Epidermal melanocyte (primary cell): Measurements from ENCODE around the gene MED27.

Experiments used
- DNase-seq: peaks from one replicate; pipeline ENCODE4 v3.0.0; 2011; ENCODE audit warnings: low spot score; ENCODE audit not compliant: insufficient read length

Gene MED27

DNA sequence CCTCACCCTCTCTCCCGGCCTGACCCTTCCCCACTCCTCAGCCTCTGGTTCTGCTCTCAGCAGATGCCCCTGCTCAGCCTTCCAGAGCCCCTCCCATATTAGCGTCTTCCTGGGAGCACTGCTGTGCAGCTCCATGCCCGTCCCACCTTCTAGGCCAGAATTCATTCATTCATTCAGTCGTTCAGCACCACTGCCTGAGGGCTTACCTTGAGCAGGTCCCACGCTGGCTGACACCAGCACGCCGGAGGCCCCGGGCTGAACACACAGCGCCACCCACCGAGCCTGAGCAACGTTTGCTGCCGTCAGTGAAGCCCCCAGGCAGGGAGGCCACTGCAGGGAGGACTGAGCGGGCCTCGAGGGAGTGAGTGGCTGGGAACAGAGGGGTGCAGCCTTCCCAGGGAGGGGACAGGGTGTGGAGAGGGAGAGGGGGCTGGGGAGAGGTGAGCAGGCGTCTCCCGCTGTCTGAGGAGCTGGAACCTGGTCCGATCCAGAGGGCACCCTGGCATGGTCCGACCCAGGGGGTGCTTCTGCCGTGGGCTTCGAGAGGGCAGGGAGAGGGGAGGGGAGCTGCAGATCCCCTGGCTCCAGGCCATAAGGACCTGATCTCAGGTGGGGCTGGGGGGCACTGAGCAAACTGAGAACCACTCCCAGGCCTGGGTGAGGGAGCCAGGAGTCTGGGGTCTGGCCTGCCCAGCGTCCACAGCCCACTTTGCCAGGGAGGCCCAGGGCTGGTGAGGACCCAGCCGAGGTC is 241.0 kb downstream of the MED27 start:
- DNase-seq: no peak

DNA sequence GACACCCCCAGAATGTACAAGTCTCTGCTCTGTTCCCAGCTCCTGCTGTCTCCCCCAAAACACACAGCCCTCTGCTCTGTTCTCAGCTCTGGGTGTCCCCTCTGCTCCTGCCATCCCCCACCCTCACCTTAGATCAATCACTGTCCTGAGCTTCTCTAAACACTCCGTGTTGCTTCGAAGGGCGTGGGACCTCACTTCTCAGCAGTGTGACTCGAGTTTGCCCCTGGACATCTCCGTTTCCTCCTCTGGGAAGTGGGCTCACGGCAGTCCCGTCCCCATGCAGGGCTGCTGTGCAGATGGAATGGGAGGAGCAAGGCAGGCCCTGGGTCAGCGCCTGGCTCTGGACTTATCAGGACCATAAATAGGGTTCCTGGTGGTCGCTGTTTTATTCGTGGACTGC is 241.8 kb downstream of the MED27 start:
- DNase-seq: no peak

DNA sequence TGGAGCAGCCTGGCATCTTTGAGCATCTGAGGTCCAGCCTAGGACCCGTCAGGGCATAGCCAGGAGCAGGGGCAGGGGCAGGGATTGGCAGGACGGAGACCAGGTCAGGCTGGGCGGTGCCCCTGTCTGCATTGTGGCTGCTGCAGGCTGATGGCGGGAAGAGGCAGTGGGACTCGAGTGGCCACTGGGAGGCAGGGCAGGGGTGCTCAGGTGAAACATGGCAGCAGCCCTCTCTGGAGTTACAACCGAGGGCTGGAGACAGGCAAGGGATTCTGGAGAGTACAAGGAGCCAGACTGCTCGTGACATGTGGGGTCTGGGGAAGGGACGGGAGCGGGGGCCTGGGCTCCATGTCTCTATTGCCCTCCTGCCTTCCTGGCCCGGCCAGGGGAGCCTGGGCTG is 242.4 kb downstream of the MED27 start:
- DNase-seq: no peak

DNA sequence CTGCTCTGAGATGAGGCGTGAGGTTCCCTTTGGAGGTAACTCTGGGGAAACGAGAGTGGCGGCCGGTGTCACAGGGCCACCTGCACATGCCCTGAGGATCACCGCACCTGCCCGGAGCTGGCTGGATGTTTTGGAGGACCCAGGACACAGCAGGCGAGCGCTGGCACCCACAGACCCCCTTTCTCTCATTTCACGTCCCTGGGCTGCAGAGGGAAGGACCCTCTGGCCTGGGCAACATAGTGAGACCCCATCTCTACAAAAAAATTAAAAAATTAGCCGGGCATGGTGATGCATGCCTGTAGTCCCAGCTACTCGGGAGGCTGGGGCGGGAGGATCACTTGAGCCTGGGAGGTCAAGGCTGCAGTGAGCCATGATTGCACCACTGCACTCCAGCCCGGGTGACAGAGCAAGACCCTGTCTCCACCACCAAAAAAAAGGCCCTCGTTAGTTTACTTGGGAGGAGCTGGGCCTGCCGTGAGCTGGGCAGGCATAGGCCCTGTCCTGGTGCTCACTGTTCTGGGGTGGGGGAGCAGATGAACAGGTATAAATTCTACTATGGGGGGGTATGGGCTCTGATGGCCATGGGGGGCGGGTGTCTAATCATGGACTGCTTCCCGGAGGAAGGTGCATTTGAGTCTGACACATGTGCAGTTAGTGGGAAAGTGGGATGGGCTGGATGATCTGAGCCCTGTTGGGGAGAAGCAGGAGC is 242.9 kb downstream of the MED27 start:
- no peak for DNase-seq

DNA sequence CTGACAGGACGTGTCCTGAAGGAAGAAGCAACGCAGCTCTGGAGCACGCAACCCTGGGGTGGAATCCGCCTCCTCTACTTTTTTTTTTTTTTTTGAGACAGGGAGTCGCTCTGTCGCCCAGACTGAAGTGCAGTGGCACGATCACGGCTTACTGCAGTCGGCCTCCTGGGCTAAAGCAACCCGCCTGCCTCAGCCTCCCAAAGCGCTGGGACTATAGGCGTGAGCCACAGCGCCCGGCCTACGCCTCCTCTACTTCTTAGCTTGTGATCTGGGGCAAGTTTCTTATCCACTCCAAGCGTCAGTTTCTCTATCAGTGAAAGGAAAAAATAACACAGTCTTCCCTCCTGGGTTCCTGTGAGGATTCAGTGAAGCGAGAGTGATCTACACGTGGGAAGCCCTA is 243.6 kb downstream of the MED27 start:
- no peak for DNase-seq

DNA sequence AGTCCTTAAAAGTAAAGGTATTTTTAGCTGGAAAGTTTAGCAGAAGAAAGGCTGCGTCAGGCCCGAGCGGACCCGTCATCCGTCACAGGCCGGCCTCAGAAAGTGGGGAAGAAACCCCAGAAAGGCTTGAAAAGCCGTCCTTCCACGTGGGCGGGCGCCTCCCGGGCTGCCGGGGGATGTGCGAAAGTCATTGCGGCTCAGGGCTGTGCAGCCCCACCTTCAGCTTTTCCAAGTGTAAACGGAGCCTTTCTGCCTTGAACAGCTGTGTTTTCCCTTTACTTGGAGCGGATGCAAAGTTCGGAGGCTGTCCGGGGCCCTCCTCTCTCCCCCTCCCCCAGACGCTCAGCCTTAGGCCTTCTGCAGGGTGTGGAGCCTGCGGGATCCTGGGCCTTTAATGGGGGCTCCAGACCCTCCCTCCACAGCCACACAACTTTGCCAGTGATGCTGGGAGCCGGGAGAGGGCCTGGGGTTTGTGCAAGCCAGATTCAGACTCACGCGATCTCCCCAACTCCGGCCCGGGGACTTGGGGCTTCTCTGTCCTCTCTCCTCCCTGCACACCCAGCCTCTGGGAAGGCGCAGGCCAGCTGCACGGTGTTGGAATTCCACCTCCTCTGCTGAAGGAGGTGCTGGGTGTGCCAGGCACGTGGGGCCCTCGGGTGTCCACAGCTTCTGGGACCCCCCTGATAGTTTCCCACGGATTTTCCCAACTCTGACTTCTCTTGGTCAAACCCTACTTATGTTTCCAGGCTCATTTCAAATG is 244.3 kb downstream of the MED27 start:
- DNase-seq: no peak

DNA sequence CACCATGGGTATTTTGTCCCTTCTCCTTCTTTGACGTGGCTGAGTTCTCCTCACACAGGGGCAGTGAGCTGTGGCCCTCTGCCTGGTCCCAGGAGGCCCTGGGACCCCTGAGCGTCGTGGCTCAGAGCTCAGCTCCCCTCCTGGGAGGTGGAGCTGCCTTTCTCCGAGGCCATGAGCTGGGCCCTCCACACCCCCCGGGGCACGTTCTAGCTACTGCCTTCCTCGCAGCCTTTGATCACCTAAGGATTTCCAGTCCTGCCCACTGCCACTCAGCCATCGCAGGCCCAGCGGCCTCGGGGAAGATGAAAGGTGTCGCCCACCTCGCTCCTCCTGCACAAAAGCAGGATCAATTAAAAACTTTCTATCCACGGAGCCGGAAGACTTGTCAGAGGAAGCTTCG is 244.9 kb downstream of the MED27 start:
- DNase-seq: no peak

- DNase-seq: no peak
Measured at GRCh38 chr9:131833906-131834305, 245.8 kb downstream of the MED27 start.

DNA sequence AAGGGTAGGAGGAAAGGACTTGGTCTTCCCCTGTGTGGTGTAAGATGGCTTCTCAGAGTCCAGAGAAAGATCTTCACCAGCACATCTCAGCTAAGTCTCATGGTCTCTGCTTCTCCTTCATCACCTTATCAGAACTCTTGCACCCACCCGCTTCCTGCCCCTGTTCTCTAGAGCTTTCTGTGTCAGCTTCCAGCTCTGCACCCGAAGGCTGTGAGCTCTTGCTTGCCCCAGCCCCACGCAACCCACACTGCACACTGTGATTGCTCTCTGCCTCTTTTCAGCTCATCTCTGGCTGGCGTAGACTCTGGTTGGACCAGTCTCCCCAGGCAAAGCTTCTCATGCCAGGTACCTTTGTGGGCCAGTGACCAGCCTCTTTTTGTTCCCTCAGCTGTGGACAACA is 246.6 kb downstream of the MED27 start:
- DNase-seq: no peak

DNA sequence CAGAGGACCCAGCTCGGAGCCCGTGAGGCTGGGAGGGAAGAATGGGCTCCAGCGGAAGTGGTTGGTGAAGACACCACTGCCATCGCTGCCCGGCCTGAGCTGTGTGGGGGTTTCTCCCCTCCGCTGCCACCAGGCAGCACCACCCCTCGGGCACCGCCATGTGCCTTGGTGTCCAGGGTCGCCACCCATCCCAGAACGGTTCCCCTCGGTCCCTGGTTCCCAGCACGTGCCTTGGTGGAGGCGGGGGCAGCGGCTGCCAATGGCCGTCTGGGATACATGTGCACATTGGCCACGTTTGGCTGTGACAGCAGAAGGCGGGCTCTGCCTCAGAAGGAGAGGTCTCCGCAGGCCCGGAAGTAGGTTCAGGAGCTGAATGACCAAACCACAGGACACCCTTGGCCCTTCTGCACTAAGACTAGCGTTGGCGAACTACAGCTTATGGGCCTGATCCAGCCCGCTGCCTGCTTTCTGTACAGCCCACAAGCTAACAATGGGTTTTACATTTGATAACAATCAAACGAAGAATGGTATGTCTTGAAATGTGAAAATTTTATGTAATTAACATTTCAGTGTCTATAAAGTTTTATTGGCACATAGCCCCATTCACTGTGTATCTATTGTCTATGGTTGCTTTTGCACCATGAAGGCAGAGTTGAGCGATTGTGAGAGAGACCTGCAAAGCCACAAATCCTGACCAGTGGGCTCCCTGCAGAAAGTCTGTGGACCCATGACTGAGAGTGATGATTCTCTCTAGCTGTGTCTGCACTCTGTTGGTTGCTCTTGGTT is 248.1 kb downstream of the MED27 start:
- no peak for DNase-seq

- no peak for DNase-seq
Measured at GRCh38 chr9:131827821-131828369, 251.8 kb downstream of the MED27 start.

GRCh38 chr9:131826966-131827525 is 252.6 kb downstream of the MED27 start:
- DNase-seq: no peak

DNA sequence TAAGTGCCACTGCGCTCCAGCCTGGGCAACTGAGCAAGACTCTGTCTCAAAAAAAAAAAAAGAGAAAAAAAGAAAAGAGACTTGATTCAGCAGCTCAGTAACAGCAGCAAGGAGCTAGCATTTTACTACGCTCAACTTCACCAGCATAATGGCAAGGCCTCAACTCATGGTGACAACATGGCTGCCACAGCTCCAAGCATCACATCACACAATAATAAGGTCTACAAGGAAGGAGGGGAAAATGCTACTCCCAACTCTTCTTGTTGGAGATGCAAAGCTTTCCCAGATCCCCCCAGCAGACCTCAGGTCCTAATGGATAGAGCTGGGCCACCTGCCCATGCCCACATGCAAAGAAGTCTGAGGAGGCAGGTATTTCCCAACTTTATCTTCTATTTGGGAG is 253.6 kb downstream of the MED27 start:
- DNase-seq: no peak

GRCh38 chr9:131824953-131825495 is 254.6 kb downstream of the MED27 start:
- DNase-seq: no peak

DNA sequence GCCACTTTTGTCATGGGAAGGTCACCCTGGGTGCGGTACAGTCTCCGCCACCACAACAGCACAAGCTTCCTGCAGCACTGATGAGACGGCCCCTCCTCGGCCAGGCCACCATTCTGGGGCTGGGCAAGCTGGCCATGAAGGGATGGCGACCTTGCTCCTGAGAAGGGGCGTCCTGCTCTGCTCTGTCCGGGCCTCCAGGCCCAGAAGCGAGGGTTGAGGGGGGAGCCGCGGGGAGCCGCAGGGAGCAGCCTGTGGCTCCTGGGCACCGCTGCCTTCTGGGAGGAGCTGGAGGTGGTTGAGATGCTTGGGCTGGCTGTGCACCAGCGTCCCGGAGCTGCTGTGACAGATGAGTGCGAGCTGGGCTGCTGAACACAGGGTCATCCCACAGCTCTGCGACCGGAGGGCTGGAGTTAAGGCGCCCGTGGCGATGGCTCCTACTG is 255.5 kb downstream of the MED27 start:
- DNase-seq: no peak

GRCh38 chr9:131823701-131824146 is 255.9 kb downstream of the MED27 start:
- DNase-seq: no peak

- no peak for DNase-seq
Measured at GRCh38 chr9:131818089-131818488, 261.6 kb downstream of the MED27 start.

GRCh38 chr9:131817627-131818026 is 262.0 kb downstream of the MED27 start:
- no peak for DNase-seq

GRCh38 chr9:131817073-131817472 is 262.6 kb downstream of the MED27 start:
- no peak for DNase-seq
